HCT116 (cell line): ENCODE measurements around the gene SLC18A2. TPM values are rescaled to one million over a fixed set of nuclear protein-coding genes. Genes with fewer than 3 reads are reported as not detected.

Experiments used
- ATAC-seq: fragments of 200-7000 bp; cut with Tn5 transposase; 2 replicates; pipeline ENCODE4 v1.9.1; 2020; ENCODE audit warnings: mild to moderate bottlenecking, moderate library complexity
- BruUV-seq: library from RNA; stranded (reverse); fragments of 400-500 nt; replicated peaks from 2 replicates; lab custom pipeline; 2021; lab: Mats Ljungman, UMichigan
- CTCF ChIA-PET: fragments of 300-600 bp; sonication (Branson Sonifier 250); formaldehyde crosslinking; loops from one replicate; lab custom pipeline; 2021; ENCODE audit warnings: antibody characterized with exemption; lab: Charles Lee
- POLR2A ChIA-PET: fragments of 300-600, 350-600 bp; sonication (Branson Sonifier 250); formaldehyde crosslinking; loops from one replicate; lab custom pipeline; 2021; ENCODE audit warnings: antibody characterized with exemption; lab: Charles Lee
- RAD21 ChIA-PET, 2 experiments: fragments of 300-600 bp; sonication (Branson Sonifier 250); formaldehyde crosslinking; loops; one replicate each; lab custom pipeline; 2023; ENCODE audit warnings: low total read pairs in 2 of 2; ENCODE audit not compliant: uncharacterized antibody in 2 of 2, unreplicated experiment in 2 of 2, low non-redundant PET in 1 of 2; lab: Charles Lee
- DNase-seq: peaks from one replicate; pipeline ENCODE4 v3.0.0-alpha.2; 2010; ENCODE audit warnings: low read depth, low spot score
- H2AFZ ChIP-seq: fragments of 200-600 bp; shearing (Covaris generic), sonication (generic); 2 replicates; pipeline ENCODE4 v1.6.1; 2017; ENCODE audit warnings: low read depth, mixed run types, mixed read lengths, antibody characterized with exemption, low read length; ENCODE audit not compliant: poor library complexity, severe bottlenecking
- H3K27ac ChIP-seq: 2 replicates; pipeline ENCODE4 v1.5.1; 2012; ENCODE audit warnings: low read depth, low read length
- H3K27me3 ChIP-seq: fragments of 200-600 bp; sonication (generic); 2 replicates; pipeline ENCODE4 v1.6.1; 2016; ENCODE audit warnings: mixed run types, low read length, mixed read lengths; ENCODE audit not compliant: insufficient read depth
- H3K36me3 ChIP-seq, 2 experiments: fragments of 200-500 bp in 1 of 2; fragments of 200-600 bp in 1 of 2; sonication (Bioruptor generic) in 1 of 2; sonication (generic) in 1 of 2; 2 replicates each; pipeline versions ENCODE4 v1.5.1 to v1.6.1; 2014 to 2016; ENCODE audit warnings: low read length in 2 of 2, inconsistent platforms in 1 of 2, mixed read lengths in 1 of 2, mixed run types in 1 of 2; ENCODE audit not compliant: insufficient read depth in 2 of 2, control insufficient read depth in 1 of 2
- H3K4me1 ChIP-seq, 2 experiments: fragments of 200-600 bp in 1 of 2; sonication (generic) in 1 of 2; 2 replicates each; pipeline versions ENCODE4 v1.5.1 to v1.6.1; 2012 to 2017; ENCODE audit warnings: low read length in 2 of 2, inconsistent platforms in 1 of 2, mild to moderate bottlenecking in 1 of 2, mixed read lengths in 1 of 2, mixed run types in 1 of 2, moderate library complexity in 1 of 2; ENCODE audit not compliant: insufficient read depth in 2 of 2, control insufficient read depth in 1 of 2
- H3K4me2 ChIP-seq: fragments of 200-600 bp; sonication (generic); 2 replicates; pipeline ENCODE4 v1.6.1; 2017; ENCODE audit warnings: mixed run types, low read length, mixed read lengths
- H3K4me3 ChIP-seq, 2 experiments: fragments of 200-600 bp in 1 of 2; sonication (generic) in 1 of 2; replicated peaks in 1 of 2; 2 replicates each; pipeline ENCODE4 v1.5.1; 2011 to 2016; ENCODE audit warnings: low read length in 2 of 2, control low read depth in 1 of 2, low read depth in 1 of 2, mild to moderate bottlenecking in 1 of 2, mixed read lengths in 1 of 2, mixed run types in 1 of 2
- H3K79me2 ChIP-seq: fragments of 200-600 bp; sonication (generic); 2 replicates; pipeline ENCODE4 v1.6.1; 2017; ENCODE audit warnings: mild to moderate bottlenecking, mixed run types, low read length, moderate library complexity, mixed read lengths; ENCODE audit not compliant: insufficient read depth
- H3K9ac ChIP-seq: fragments of 200-600 bp; sonication (generic); 2 replicates; pipeline ENCODE4 v1.6.1; 2016; ENCODE audit warnings: low read length, mixed read lengths
- H3K9me2 ChIP-seq: fragments of 200-600 bp; sonication (generic), shearing (Covaris generic); 2 replicates; pipeline ENCODE4 v1.6.1; 2017; ENCODE audit warnings: mixed run types, mild to moderate bottlenecking, moderate library complexity; ENCODE audit not compliant: insufficient read depth
- H3K9me3 ChIP-seq, 2 experiments: fragments of 200-500 bp in 1 of 2; fragments of 200-600 bp in 1 of 2; sonication (Bioruptor generic) in 1 of 2; sonication (generic) in 1 of 2; 2 replicates each; pipeline ENCODE4 v1.6.1; 2014 to 2017; ENCODE audit warnings: low read length in 2 of 2, mixed read lengths in 2 of 2, inconsistent platforms in 1 of 2, low read depth in 1 of 2, mild to moderate bottlenecking in 1 of 2, mixed run types in 1 of 2, moderate library complexity in 1 of 2; ENCODE audit not compliant: control insufficient read depth in 1 of 2, insufficient read depth in 1 of 2
- H4K20me1 ChIP-seq: fragments of 200-600 bp; sonication (generic), shearing (Covaris generic); 2 replicates; pipeline ENCODE4 v1.6.1; 2017; ENCODE audit warnings: mixed run types, mild to moderate bottlenecking, moderate library complexity; ENCODE audit not compliant: insufficient read depth
- CEBPB ChIP-seq: IDR thresholded peaks from 2 replicates; pipeline ENCODE4 v1.6.1; 2012; ENCODE audit warnings: low read depth
- EGR1 ChIP-seq: IDR thresholded peaks from 2 replicates; pipeline ENCODE4 v1.6.1; 2012; ENCODE audit warnings: low read depth
- ELF1 ChIP-seq: IDR thresholded peaks from 2 replicates; pipeline ENCODE4 v1.6.1; 2012; ENCODE audit warnings: low read depth, borderline replicate concordance
- EZH2phosphoT487 ChIP-seq: fragments of 200-600 bp; IDR thresholded peaks from 2 replicates; pipeline ENCODE4 v1.6.1; 2018; ENCODE audit warnings: antibody characterized with exemption, borderline replicate concordance
- JUND ChIP-seq: IDR thresholded peaks from 2 replicates; pipeline ENCODE4 v1.6.1; 2012
- POLR2AphosphoS5 ChIP-seq: IDR thresholded peaks from 2 replicates; pipeline ENCODE4 v1.6.1; 2011; ENCODE audit warnings: mild to moderate bottlenecking, low read depth, low read length, moderate library complexity
- SIN3A ChIP-seq: IDR thresholded peaks from 2 replicates; pipeline ENCODE4 v1.6.1; 2012; ENCODE audit warnings: low read depth
- SP1 ChIP-seq: IDR thresholded peaks from 2 replicates; pipeline ENCODE4 v1.6.1; 2012; ENCODE audit warnings: low read depth
- TCF7L2 ChIP-seq: IDR thresholded peaks from 2 replicates; pipeline ENCODE4 v1.7.0; 2011; ENCODE audit warnings: borderline replicate concordance, inconsistent platforms; ENCODE audit not compliant: insufficient read depth, insufficient read length; ENCODE audit errors: extremely low read depth
- YY1 ChIP-seq: IDR thresholded peaks from 2 replicates; pipeline ENCODE4 v1.6.1; 2011; ENCODE audit warnings: low read length, low read depth, moderate library complexity, mild to moderate bottlenecking; ENCODE audit not compliant: insufficient replicate concordance; ENCODE audit errors: extremely low read depth
- ZFX ChIP-seq: fragments of 450-650 bp; IDR thresholded peaks from 2 replicates; pipeline ENCODE4 v1.6.1; 2017
- intact Hi-C: fragments of 100-400 bp; cut with micrococcal nuclease; formaldehyde crosslinking; loops from 2 replicates; pipeline ENCODE4 v1.10.0; 2022
- total RNA-seq: library from RNA; stranded (reverse); gene quantifications from one replicate; pipeline ENCODE4 v1.2.1, GENCODE V29; 2021; ENCODE audit not compliant: unreplicated experiment
- TF ChIP-seq, protein P1 (sequence below): IDR thresholded peaks from 2 replicates; pipeline ENCODE4 v1.6.1; 2012
- TF ChIP-seq, protein P2 (sequence below): IDR thresholded peaks from 2 replicates; pipeline ENCODE4 v1.6.1; 2012
- TF ChIP-seq, protein P3 (sequence below), 3 experiments: fragments of 200-600 bp in 1 of 3; sonication (generic) in 1 of 3; IDR thresholded peaks in 2 of 3; conservative IDR thresholded peaks in 1 of 3; 2 replicates each; pipeline ENCODE4 v1.5.1; 2012 to 2017; ENCODE audit warnings: low read depth in 2 of 3, low read length in 2 of 3, antibody characterized with exemption in 1 of 3, borderline replicate concordance in 1 of 3, control low read depth in 1 of 3, mild to moderate bottlenecking in 1 of 3, mixed read lengths in 1 of 3, mixed run types in 1 of 3, moderate library complexity in 1 of 3; ENCODE audit not compliant: insufficient read depth in 1 of 3

Gene SLC18A2
- total RNA-seq, 1 experiment from 2014 or later = not detected

DNA sequence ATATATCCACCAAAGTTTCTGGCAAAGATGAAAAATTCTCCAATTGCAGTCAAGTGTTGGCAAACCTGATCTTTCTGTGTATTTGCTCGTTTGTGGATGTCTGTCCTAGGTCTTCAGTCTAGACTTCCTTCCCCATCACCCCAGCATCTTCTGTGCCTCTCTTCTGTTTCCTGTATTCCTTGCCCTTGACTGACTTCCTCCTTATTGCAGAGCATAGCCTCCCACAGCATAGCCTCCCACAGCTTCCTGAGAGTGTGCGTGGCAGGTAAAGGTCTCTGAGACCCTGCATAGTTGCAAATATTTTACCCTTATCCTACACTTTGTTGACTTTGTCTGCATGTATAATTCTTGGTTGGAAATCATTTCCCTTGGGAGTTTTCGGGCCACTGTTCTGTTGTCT, 18.4 kb downstream of the SLC18A2 start:
- H3K4me3 ChIP-seq = no peak overlapping the region
- no peaks in the 10 kb centered on the region for H3K9me3 ChIP-seq
- intact Hi-C loops = no loop called here
- TF ChIP-seq EZH2phosphoT487 (no peak), SIN3A (no peak), YY1 (no peak), SP1 (no peak), EGR1 (no peak), TCF7L2 (no peak), POLR2AphosphoS5 (no peak), CEBPB (no peak), JUND (no peak), ZFX (no peak), ELF1 (no peak)
- TF ChIP-seq, protein P1, sequence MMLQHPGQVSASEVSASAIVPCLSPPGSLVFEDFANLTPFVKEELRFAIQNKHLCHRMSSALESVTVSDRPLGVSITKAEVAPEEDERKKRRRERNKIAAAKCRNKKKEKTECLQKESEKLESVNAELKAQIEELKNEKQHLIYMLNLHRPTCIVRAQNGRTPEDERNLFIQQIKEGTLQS = no peak
- TF ChIP-seq, protein P2, sequence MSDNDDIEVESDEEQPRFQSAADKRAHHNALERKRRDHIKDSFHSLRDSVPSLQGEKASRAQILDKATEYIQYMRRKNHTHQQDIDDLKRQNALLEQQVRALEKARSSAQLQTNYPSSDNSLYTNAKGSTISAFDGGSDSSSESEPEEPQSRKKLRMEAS = no peak
- TF ChIP-seq, protein P3, sequence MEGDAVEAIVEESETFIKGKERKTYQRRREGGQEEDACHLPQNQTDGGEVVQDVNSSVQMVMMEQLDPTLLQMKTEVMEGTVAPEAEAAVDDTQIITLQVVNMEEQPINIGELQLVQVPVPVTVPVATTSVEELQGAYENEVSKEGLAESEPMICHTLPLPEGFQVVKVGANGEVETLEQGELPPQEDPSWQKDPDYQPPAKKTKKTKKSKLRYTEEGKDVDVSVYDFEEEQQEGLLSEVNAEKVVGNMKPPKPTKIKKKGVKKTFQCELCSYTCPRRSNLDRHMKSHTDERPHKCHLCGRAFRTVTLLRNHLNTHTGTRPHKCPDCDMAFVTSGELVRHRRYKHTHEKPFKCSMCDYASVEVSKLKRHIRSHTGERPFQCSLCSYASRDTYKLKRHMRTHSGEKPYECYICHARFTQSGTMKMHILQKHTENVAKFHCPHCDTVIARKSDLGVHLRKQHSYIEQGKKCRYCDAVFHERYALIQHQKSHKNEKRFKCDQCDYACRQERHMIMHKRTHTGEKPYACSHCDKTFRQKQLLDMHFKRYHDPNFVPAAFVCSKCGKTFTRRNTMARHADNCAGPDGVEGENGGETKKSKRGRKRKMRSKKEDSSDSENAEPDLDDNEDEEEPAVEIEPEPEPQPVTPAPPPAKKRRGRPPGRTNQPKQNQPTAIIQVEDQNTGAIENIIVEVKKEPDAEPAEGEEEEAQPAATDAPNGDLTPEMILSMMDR (IDR thresholded peaks at IDR 0.05 in 2 of 3, conservative IDR thresholded peaks at IDR 0.05 in 1 of 3; ENCODE audit: borderline replicate concordance in 1 of 3, insufficient read depth in 1 of 3, low read depth in 2 of 3, low read length in 2 of 3) = no peak
- ChIA-PET CTCF (no interaction called here), RAD21 (no interaction called here), POLR2A (no interaction called here)
- H2AFZ ChIP-seq = no peak overlapping the region
- H3K9me2 ChIP-seq = no peaks in the 10 kb centered on the region
- no peak overlapping the region for H3K4me2 ChIP-seq
- no peaks in the 10 kb centered on the region for H3K36me3 ChIP-seq
- H3K9ac ChIP-seq = no peak overlapping the region
- no peaks in the 10 kb centered on the region for H4K20me1 ChIP-seq
- no peaks in the 10 kb centered on the region for H3K79me2 ChIP-seq
- DNase-seq = no peak
- no peak for ATAC-seq
- BruUV-seq = no TSS peak
- no peak overlapping the region for H3K27ac ChIP-seq
- H3K4me1 ChIP-seq = no peaks in the 10 kb centered on the region
- H3K27me3 ChIP-seq = peaks cover 40% of the 10 kb centered on the region
